PC-3 (cell line): ENCODE results near the gene STRIP1. TPM values are rescaled to one million over a fixed set of nuclear protein-coding genes. Genes with fewer than 3 reads are reported as not detected.

Experiments used
- ATAC-seq: fragments of 200-7000 bp; cut with Tn5 transposase; 2 replicates; pipeline ENCODE4 v1.9.1; 2020; ENCODE audit warnings: mild to moderate bottlenecking, moderate library complexity
- BruUV-seq: library from RNA; stranded (reverse); fragments of 400-500 nt; replicated peaks from 2 replicates; lab custom pipeline; 2021; lab: Mats Ljungman, UMichigan
- CTCF ChIA-PET: fragments of 300-600 bp; sonication (Branson Sonifier 250); formaldehyde crosslinking; loops from one replicate; lab custom pipeline; 2022; ENCODE audit warnings: antibody characterized with exemption; lab: Charles Lee
- POLR2A ChIA-PET: fragments of 300-600 bp; sonication (Branson Sonifier 250); formaldehyde crosslinking; loops from one replicate; lab custom pipeline; 2022; ENCODE audit warnings: antibody characterized with exemption; ENCODE audit not compliant: unreplicated experiment; lab: Charles Lee
- DNase-seq: peaks from one replicate; pipeline ENCODE4 v3.0.0-alpha.2; 2015
- H2AFZ ChIP-seq: fragments of 300-600 bp; sonication (generic); 2 replicates; pipeline ENCODE4 v1.6.0; 2016; ENCODE audit warnings: antibody characterized with exemption, low read length
- H3F3A ChIP-seq: fragments of 300-600 bp; sonication (generic); one replicate; pipeline ENCODE4 v1.6.0; 2017; ENCODE audit warnings: antibody characterized with exemption, low read length, control low read depth, mild to moderate bottlenecking; ENCODE audit not compliant: unreplicated experiment
- H3K27ac ChIP-seq: fragments of 300-600 bp; sonication (generic); 2 replicates; pipeline ENCODE4 v1.5.1; 2016; ENCODE audit warnings: mild to moderate bottlenecking, low read length
- H3K27me3 ChIP-seq: fragments of 300-600 bp; sonication (generic); 2 replicates; pipeline ENCODE4 v1.6.1; 2016; ENCODE audit warnings: low read length, mixed read lengths
- H3K36me3 ChIP-seq: fragments of 300-600 bp; sonication (generic); 2 replicates; pipeline ENCODE4 v1.6.1; 2016; ENCODE audit warnings: low read depth, mixed run types, low read length, mixed read lengths
- H3K4me1 ChIP-seq: fragments of 300-600 bp; sonication (generic); 2 replicates; pipeline ENCODE4 v1.5.1; 2016; ENCODE audit warnings: low read length; ENCODE audit not compliant: insufficient read depth
- H3K4me2 ChIP-seq: fragments of 300-600 bp; sonication (generic); 2 replicates; pipeline ENCODE4 v1.6.0; 2016; ENCODE audit warnings: low read length
- H3K4me3 ChIP-seq: fragments of 300-600 bp; sonication (generic); 2 replicates; pipeline ENCODE4 v1.5.1; 2016; ENCODE audit warnings: mild to moderate bottlenecking, low read length, mixed read lengths
- H3K79me2 ChIP-seq: fragments of 300-600 bp; sonication (generic); 2 replicates; pipeline ENCODE4 v1.6.1; 2017; ENCODE audit warnings: low read length, mixed read lengths
- H3K9ac ChIP-seq: fragments of 300-600 bp; sonication (generic); 2 replicates; pipeline ENCODE4 v1.6.0; 2016; ENCODE audit warnings: mild to moderate bottlenecking, low read length
- H3K9me2 ChIP-seq: fragments of 300-600 bp; sonication (generic); replicated peaks from 2 replicates; pipeline ENCODE4 v1.6.1; 2016; ENCODE audit warnings: mixed run types, low read length, mixed read lengths
- H3K9me3 ChIP-seq: fragments of 300-600 bp; sonication (generic); 2 replicates; pipeline ENCODE4 v1.6.1; 2016; ENCODE audit warnings: low read length, mixed read lengths
- H4K20me1 ChIP-seq: fragments of 300-600 bp; sonication (generic); 2 replicates; pipeline ENCODE4 v1.6.1; 2016; ENCODE audit warnings: low read length, mixed read lengths
- CTCF ChIP-seq: fragments of 300-600 bp; sonication (generic); conservative IDR thresholded peaks from 2 replicates; pipeline ENCODE4 v1.5.1; 2017; ENCODE audit warnings: antibody characterized with exemption, low read depth, mild to moderate bottlenecking, low read length
- EZH2 ChIP-seq: fragments of 300-600 bp; sonication (generic); IDR thresholded peaks from one replicate; pipeline ENCODE4 v1.6.1; 2017; ENCODE audit warnings: antibody characterized with exemption, mild to moderate bottlenecking, low read length; ENCODE audit not compliant: unreplicated experiment
- EZH2phosphoT487 ChIP-seq: fragments of 300-600 bp; sonication (generic); IDR thresholded peaks from 2 replicates; pipeline ENCODE4 v1.6.1; 2018; ENCODE audit warnings: mild to moderate bottlenecking, antibody characterized with exemption, low read length, borderline replicate concordance
- intact Hi-C: fragments of 100-400 bp; cut with micrococcal nuclease; formaldehyde crosslinking; loops from 2 replicates; pipeline ENCODE4 v1.9.0; 2023
- total RNA-seq: library from RNA; depleted of rRNA; stranded (reverse); fragments of >200 nt; gene quantifications from 2 replicates; pipeline ENCODE4 v1.2.3, GENCODE V29; 2014

The STRIP1 gene
- total RNA-seq, 1 experiment from 2014 or later: 41.4 TPM

- intact Hi-C loops: no loop called here
- H4K20me1 ChIP-seq: peaks cover 29% of the 10 kb centered on the region
- H3K27ac ChIP-seq: no peak overlapping the region
- H3K27me3 ChIP-seq: no peaks in the 10 kb centered on the region
- no peak overlapping the region for H3K4me2 ChIP-seq
- DNase-seq (no peak), ATAC-seq (no peak)
- ChIA-PET CTCF (no interaction called here), POLR2A (no interaction called here)
- no peaks in the 10 kb centered on the region for H3F3A ChIP-seq
- no peaks in the 10 kb centered on the region for H3K9me2 ChIP-seq
- peaks cover 97% of the 10 kb centered on the region for H3K79me2 ChIP-seq
- TF ChIP-seq EZH2 (no peak), CTCF (no peak), EZH2phosphoT487 (no peak)
- peaks cover 11% of the 10 kb centered on the region for H3K36me3 ChIP-seq
- H3K4me1 ChIP-seq: peaks cover 21% of the 10 kb centered on the region
- no TSS peak for BruUV-seq
- H2AFZ ChIP-seq: no peak overlapping the region
- no peak overlapping the region for H3K4me3 ChIP-seq
- no peak overlapping the region for H3K9ac ChIP-seq
- H3K9me3 ChIP-seq: no peaks in the 10 kb centered on the region
Measured at GRCh38 chr1:109990302-109990653, 44.1 kb upstream of the STRIP1 start.

GRCh38 chr1:109991400-109991925 lies 43.0 kb upstream of the STRIP1 start:
- no peaks in the 10 kb centered on the region for H3K9me2 ChIP-seq
- no peak for ATAC-seq
- no peak for DNase-seq
- CTCF ChIA-PET: no interaction called here
- no peak overlapping the region for H3K4me2 ChIP-seq
- no peaks in the 10 kb centered on the region for H3K9me3 ChIP-seq
- BruUV-seq: no TSS peak
- no peaks in the 10 kb centered on the region for H3F3A ChIP-seq
- H3K36me3 ChIP-seq: peaks cover 17% of the 10 kb centered on the region
- no peak overlapping the region for H3K9ac ChIP-seq
- POLR2A ChIA-PET: no interaction called here
- no peak overlapping the region for H3K4me3 ChIP-seq
- intact Hi-C loops: no loop called here
- peaks cover 14% of the 10 kb centered on the region for H3K4me1 ChIP-seq
- TF ChIP-seq EZH2phosphoT487 (no peak), EZH2 (no peak), CTCF (no peak)
- H3K79me2 ChIP-seq: peaks cover 97% of the 10 kb centered on the region
- peaks cover 17% of the 10 kb centered on the region for H4K20me1 ChIP-seq
- no peak overlapping the region for H3K27ac ChIP-seq
- H3K27me3 ChIP-seq: no peaks in the 10 kb centered on the region
- H2AFZ ChIP-seq: no peak overlapping the region

- Histone ChIP-seq H3K79me2 (peaks cover 93% of the 10 kb centered on the region), H3K36me3 (peaks cover 11% of the 10 kb centered on the region), H3K4me2 (no peak overlapping the region), H3K27ac (no peak overlapping the region), H3K4me1 (peaks cover 13% of the 10 kb centered on the region), H3K9me3 (no peaks in the 10 kb centered on the region), H2AFZ (no peak overlapping the region), H3K9ac (no peak overlapping the region), H3F3A (no peaks in the 10 kb centered on the region), H3K9me2 (no peaks in the 10 kb centered on the region), H3K4me3 (no peak overlapping the region), H4K20me1 (peaks cover 7% of the 10 kb centered on the region; the same call in 1 of the 2 replicates), H3K27me3 (no peaks in the 10 kb centered on the region)
- CTCF ChIA-PET: interaction anchor here (0.6 kb wide), 1 partner anchor 18 kb away, joined by 4 read pairs; no protein-coding TSS in a partner anchor
- intact Hi-C loops: no loop called here
- no TSS peak for BruUV-seq
- DNase-seq: peak; percentile 32
- POLR2A ChIA-PET: no interaction called here
- ATAC-seq: peak; percentile 35
- no peak for TF ChIP-seq EZH2
- no peak for TF ChIP-seq CTCF
- TF ChIP-seq EZH2phosphoT487: no peak
Measured at GRCh38 chr1:109993885-109994284, 40.5 kb upstream of the STRIP1 start.
